Superior temporal gyrus (tissue), 1 donor: Measurements from ENCODE around the gene AQP12B.

Experiments used
- DNase-seq: peaks from one replicate; pipeline ENCODE4 v3.0.0-alpha.2; 2016; ENCODE audit errors: extremely low spot score

Gene AQP12B

DNA sequence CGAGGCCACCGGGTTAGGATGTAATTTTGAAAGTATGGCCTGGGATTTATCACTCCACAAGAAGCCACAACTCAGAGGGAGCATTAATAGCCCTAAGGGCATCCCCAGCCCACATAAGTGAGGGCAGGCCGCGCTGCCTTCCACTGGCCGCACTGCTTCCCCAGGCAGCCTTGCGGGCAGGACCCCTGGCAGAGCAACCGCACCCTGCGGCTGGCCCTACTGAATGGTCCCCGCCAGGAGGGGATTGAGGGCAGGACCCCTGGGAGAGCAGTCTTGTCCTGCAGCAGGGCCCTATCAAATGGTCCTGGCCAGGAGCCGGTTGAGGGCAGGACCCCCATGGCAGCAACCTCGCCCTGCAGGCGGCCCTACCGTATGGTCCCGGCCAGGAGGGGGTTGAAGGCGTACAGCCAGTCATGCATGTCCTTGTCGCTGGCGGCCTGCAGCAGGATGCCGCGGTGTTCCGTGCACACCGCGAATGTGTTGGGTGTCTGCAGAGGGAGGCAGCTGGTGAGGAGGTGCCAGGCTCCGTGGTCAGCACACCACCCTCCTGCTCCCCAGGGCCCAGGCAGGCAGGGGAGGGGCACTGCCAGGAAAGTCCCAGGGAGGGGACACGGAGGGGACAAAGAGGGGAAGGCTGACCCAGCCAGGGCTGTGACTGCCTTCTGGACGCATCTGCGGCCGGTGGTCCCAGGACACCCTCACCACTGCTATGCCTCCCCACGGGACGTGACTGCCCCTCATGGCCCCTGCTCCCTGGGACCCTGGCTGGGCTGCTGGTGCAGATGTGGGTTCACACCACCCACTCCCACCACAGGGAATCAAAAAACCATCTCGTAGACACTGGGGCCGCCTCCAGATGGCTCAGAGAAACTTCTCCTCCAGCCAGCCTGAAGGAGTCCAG is 35.2 kb upstream of the AQP12B start:
- no peak for DNase-seq

DNA sequence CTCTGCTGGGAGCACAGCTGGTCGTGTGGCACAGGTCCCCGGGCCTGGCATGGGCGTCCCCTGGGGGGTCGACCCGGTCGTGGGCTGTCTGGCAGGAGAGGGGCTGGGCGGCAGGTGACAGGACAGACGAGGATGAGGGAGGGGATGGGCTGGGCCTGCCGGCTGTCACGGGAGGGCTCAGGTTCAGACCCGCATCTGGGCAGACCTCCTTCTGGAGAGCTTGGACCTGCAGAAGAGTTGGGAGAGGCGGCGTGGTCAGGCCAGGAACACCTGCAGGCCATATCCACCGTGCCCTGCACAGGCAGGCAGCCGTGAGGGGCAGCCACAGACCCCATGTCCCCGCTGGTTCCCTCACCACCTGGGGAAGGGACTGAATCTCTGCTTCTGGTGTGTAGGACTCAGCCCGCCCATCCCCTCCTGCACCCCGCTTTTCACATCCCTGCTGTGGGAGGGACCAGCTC is 34.5 kb upstream of the AQP12B start:
- no peak for DNase-seq

GRCh38 chr2:240716130-240716798 is 33.6 kb upstream of the AQP12B start:
- DNase-seq = no peak

GRCh38 chr2:240714747-240715725 is 32.4 kb upstream of the AQP12B start:
- DNase-seq = no peak

- no peak for DNase-seq
Measured at GRCh38 chr2:240713928-240714746, 31.5 kb upstream of the AQP12B start.

DNA sequence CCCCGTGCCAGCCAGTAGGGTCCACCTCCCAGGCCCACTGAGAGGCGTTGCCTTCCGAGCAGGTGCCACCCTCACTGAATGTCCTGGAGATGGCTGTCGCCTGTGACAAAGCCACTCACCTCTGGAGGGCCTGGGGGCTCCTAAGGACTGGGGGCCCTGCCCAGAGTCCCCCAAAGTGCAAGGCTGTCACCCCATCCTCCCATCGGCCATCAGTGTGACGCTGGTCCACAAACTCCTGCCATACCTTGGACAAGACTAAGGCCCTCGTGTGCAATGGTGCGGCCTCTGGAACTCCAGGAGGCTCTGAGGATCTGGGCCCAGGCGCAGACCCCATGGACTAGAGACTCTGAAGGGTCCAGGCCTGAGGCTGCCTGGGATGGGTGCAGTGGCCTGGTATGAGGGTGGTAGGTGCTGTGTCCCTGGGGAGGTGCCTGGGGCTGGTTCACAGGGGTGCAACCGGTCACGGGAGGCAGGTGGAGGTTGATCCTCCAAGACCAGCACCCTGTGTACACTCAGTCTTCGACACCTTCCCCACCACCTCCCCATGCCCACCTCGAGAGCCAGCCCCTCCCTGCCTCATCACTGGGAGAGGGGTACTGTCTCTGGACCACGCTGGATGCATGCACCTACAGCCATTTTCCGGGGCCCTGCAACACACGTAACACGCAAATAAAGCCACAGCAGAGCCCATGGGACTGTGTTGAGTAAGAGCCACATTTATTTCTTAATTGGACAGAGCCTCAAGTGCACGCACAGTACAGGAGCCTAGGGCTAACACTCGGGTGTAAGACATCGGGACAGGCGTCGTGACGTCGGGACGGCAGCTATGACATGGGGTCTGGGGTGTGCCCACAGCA is 30.6 kb upstream of the AQP12B start:
- no peak for DNase-seq

DNA sequence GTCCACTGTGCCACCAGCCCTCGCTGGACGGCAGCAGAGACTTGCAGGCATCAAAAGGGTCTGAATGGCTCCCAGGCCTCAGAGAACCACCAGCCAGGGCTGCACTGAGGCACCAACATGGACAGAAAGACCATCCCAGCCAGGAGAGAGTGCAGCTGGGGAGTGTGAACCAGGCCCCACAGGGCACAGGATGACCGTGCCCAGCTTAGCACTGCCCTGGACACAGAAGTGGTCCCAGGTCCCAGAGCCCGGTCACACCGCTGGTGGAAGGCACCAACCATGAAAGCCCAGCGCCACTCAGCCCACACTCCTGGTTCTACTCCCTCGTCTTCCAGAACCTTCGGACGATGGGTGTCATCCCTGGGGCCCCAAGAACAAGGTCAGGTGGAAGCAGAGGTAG is 29.4 kb upstream of the AQP12B start:
- DNase-seq = no peak

DNA sequence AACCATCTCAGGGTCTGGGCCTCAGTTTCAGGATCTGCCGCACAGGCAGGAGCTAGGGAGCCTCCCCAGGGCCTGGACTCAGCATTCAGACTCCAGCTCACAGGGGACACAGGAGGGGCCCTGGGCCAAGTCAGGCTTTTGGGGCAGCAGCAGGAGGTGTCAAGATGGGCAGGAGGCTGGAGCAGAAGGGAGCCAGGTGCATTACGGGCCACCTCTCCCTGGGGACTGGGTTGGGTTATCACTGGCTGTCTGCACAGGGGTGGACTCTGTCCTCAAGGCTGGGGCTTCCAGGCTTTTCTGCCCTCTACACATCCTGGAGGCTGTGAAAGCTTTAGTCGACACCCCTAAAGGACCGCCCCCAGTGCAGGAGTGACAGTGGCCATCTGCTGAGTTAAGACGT is 29.0 kb upstream of the AQP12B start:
- no peak for DNase-seq

- no peak for DNase-seq
Measured at GRCh38 chr2:240711296-240711695, 28.6 kb upstream of the AQP12B start.

DNA sequence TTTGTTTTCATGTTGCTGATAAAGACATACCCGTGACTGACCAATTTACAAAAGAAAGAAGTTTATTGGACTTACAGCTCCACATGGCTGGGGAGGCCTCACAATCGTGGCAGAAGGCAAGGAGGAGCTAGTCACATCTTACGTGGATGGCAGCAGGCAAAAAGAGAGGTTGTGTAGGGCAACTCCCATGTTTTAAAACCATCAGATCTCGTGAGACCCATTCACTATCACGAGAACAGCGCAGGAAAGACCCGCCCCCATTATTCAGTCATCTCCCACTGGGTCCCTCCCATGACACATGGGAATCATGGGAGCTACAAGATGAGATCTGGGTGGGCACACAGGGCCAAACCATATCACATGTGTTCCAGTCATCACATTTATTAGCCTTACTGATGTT is 25.8 kb upstream of the AQP12B start:
- no peak for DNase-seq

- DNase-seq = no peak
Measured at GRCh38 chr2:240707821-240708220, 25.1 kb upstream of the AQP12B start.

DNA sequence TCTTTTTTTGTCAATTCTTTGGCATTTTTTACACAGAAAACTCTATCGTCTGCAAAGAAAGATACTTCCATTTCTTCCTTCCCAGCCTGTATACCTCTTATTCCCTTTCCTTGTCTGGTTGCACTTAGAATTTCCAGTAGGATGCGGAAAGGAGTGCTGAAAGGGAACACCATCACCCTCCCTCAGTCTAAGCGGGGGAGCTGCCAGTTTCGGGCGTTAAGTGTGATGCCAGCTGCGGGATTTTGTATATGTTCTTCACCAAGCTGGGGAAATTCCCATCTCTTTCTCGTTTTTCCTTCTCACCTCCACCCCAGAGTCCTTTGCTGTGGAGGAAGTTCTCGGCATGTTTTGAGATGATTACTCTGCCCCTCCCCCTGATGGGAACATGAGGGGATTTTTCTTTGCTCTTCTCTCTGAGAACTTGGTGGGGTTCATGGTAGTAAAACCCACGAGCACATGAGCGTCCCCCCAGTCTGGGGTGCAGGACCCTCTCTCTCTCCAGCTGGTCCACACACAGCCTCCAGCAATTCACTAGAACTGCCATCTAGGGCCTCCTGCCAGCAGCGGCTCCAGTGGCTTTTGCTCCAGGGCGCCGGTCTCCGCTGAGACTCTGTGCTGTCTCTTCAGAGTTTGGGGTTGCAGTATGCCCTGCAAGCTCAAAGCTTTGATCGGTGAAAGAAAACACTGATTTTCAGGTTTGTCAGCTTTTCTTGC is 24.5 kb upstream of the AQP12B start:
- no peak for DNase-seq

GRCh38 chr2:240705204-240705791 is 22.6 kb upstream of the AQP12B start:
- no peak for DNase-seq

- no peak for DNase-seq
Measured at GRCh38 chr2:240704651-240705050, 22.0 kb upstream of the AQP12B start.

DNA sequence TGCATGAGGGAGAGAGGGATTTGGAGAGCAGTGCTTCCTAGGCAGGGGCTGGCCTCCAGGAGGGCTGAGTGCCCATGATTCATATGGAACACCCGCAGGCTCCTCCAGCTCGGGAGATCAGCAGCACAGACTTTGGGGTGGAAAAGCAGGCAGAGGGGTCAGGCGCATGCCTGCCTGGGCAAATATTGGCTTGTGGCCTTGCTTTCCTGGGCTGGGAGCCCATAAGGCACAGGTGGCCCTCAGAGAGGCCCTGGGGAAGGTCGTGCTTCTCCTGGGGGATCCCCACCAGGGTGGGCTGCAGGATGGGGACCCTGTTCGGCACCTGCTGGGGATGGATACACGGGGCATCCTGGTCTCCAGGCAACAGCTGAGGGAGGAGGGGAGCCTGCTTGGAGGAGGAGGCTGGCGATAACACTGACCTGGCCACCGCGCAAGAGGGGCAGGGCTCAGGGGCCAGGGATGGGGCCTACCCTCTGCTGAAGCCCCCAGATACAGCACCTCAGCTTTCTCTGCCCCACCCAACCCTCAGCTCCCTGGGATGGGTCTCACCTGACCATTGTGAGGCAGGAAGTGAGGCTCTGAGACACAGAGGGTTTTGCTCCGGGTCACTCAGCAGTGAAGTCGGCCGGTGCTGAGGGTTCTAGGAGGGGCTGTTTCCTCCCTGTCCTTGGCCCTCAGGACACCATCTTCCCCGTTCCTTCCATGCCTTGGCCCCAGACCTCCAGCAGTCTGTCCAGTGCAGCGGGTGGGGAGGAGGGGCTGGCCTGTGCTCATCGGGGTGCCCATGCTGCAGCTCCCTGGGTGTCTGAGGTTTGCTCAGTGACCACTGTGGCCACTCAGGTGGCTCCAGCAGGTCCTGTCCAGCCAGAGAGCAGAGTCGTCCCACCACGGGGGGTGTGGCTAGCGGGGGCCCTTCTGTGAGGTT is 21.0 kb upstream of the AQP12B start:
- DNase-seq = no peak

GRCh38 chr2:240702640-240703011 is 19.9 kb upstream of the AQP12B start:
- DNase-seq = no peak

GRCh38 chr2:240701736-240702639 is 19.3 kb upstream of the AQP12B start:
- DNase-seq = no peak
